HepG2 (cell line): Measurements from ENCODE around the gene RPL35. TPM values are rescaled to one million over a fixed set of nuclear protein-coding genes. Genes with fewer than 3 reads are reported as not detected.

ENCODE experiments used
- EED ChIP-seq: sonication (generic); formaldehyde crosslinking; IDR thresholded peaks from 2 replicates; pipeline ENCODE4 v1.5.0; 2020; ENCODE audit warnings: mild to moderate bottlenecking, missing genetic modification reagents
- ETS1 ChIP-seq: sonication (generic); formaldehyde crosslinking; IDR thresholded peaks from 2 replicates; pipeline ENCODE4 v1.4.0; 2020; ENCODE audit warnings: missing genetic modification reagents
- GATAD1 ChIP-seq: IDR thresholded peaks from 2 replicates; pipeline ENCODE4 v1.6.1; 2016; ENCODE audit warnings: missing genetic modification reagents, missing compliant biosample characterization
- GMEB2 ChIP-seq: IDR thresholded peaks from 2 replicates; pipeline ENCODE4 v1.6.1; 2016; ENCODE audit warnings: missing biosample characterization, missing genetic modification reagents, low read depth
- IRF9 ChIP-seq: sonication (generic); formaldehyde crosslinking; IDR thresholded peaks from 2 replicates; pipeline ENCODE4 v1.8.0; 2022; ENCODE audit warnings: missing genetic modification reagents, mild to moderate bottlenecking, borderline replicate concordance
- KLF13 ChIP-seq: sonication (generic); formaldehyde crosslinking; IDR thresholded peaks from 2 replicates; pipeline ENCODE4 v1.4.0; 2020; ENCODE audit warnings: mild to moderate bottlenecking, missing genetic modification reagents
- MTA1 ChIP-seq: sonication (generic); formaldehyde crosslinking; IDR thresholded peaks from 2 replicates; pipeline ENCODE4 v1.4.0; 2020; ENCODE audit warnings: missing genetic modification reagents, mild to moderate bottlenecking, borderline replicate concordance
- NFKB2 ChIP-seq: sonication (generic); formaldehyde crosslinking; IDR thresholded peaks from 2 replicates; pipeline ENCODE4 v1.4.0; 2020; ENCODE audit warnings: missing genetic modification reagents, borderline replicate concordance
- PPARG ChIP-seq: conservative IDR thresholded peaks from 2 replicates; pipeline ENCODE4 v1.6.1; 2016; ENCODE audit warnings: missing biosample characterization, missing genetic modification reagents
- RXRB ChIP-seq: IDR thresholded peaks from 2 replicates; pipeline ENCODE4 v1.6.1; 2016; ENCODE audit warnings: borderline replicate concordance, missing genetic modification reagents, missing compliant biosample characterization
- SALL2 ChIP-seq: sonication (generic); formaldehyde crosslinking; IDR thresholded peaks from 2 replicates; pipeline ENCODE4 v1.8.1; 2023; ENCODE audit warnings: mild to moderate bottlenecking, missing genetic modification reagents, inconsistent platforms
- SAP130 ChIP-seq: IDR thresholded peaks from 2 replicates; pipeline ENCODE4 v1.6.1; 2016; ENCODE audit warnings: low read depth
- SNAPC2 ChIP-seq: sonication (generic); formaldehyde crosslinking; IDR thresholded peaks from 2 replicates; pipeline ENCODE4 v1.8.1; 2022; ENCODE audit warnings: mild to moderate bottlenecking, missing genetic modification reagents
- SP140L ChIP-seq: sonication (generic); formaldehyde crosslinking; IDR thresholded peaks from 2 replicates; pipeline ENCODE4 v1.4.0; 2020; ENCODE audit warnings: missing genetic modification reagents, borderline replicate concordance
- STAG1 ChIP-seq: sonication (generic); formaldehyde crosslinking; IDR thresholded peaks from 2 replicates; pipeline ENCODE4 v1.4.0; 2020; ENCODE audit warnings: missing genetic modification reagents
- STAT6 ChIP-seq: sonication (generic); formaldehyde crosslinking; IDR thresholded peaks from 2 replicates; pipeline ENCODE4 v1.4.0; 2020; ENCODE audit warnings: missing genetic modification reagents, mild to moderate bottlenecking, borderline replicate concordance
- ZBTB20 ChIP-seq: sonication (generic); formaldehyde crosslinking; IDR thresholded peaks from 2 replicates; pipeline ENCODE4 v1.8.1; 2023; ENCODE audit warnings: missing genetic modification reagents, low read depth, mild to moderate bottlenecking, borderline replicate concordance
- ZBTB7B ChIP-seq: sonication (generic); formaldehyde crosslinking; IDR thresholded peaks from 2 replicates; pipeline ENCODE4 v1.4.0; 2020; ENCODE audit warnings: missing genetic modification reagents
- ZFP36L1 ChIP-seq: sonication (generic); formaldehyde crosslinking; IDR thresholded peaks from 2 replicates; pipeline ENCODE4 v1.8.0; 2022; ENCODE audit warnings: mild to moderate bottlenecking, missing genetic modification reagents, moderate library complexity
- ZNF431 ChIP-seq: sonication (generic); formaldehyde crosslinking; IDR thresholded peaks from 2 replicates; pipeline ENCODE4 v1.9.0; 2022; ENCODE audit warnings: missing genetic modification reagents, low read depth, mild to moderate bottlenecking, borderline replicate concordance
- ZNF501 ChIP-seq: sonication (generic); formaldehyde crosslinking; IDR thresholded peaks from 2 replicates; pipeline ENCODE4 v1.5.1; 2020; ENCODE audit warnings: mild to moderate bottlenecking, moderate library complexity, missing genetic modification reagents
- ZNF7 ChIP-seq: IDR thresholded peaks from 2 replicates; pipeline ENCODE4 v1.6.1; 2016; ENCODE audit warnings: missing biosample characterization, missing genetic modification reagents
- ZNF883 ChIP-seq: sonication (generic); formaldehyde crosslinking; IDR thresholded peaks from 2 replicates; pipeline ENCODE4 v1.5.1; 2020; ENCODE audit warnings: mild to moderate bottlenecking, missing genetic modification reagents; ENCODE audit errors: not compliant biosample characterization
- polyA plus RNA-seq, 8 experiments: library from polyadenylated mRNA; depleted of rRNA in 3 of 8; stranded (reverse) in 7 of 8; unstranded in 1 of 8; fragments of >200 nt; fragmentation: Illumina TruSeq in 4 of 8; extraction: Trizol in 4 of 8; gene quantifications; 2 replicates each; pipeline versions ENCODE4 v1.2.1 to v1.2.3, GENCODE V29; 2011 to 2016; ENCODE audit warnings: low read depth in 4 of 8, missing spikeins in 1 of 8, mixed read lengths in 1 of 8; ENCODE audit not compliant: insufficient read depth in 1 of 8
- total RNA-seq, 5 experiments: library from RNA; depleted of rRNA; stranded (reverse); fragments of >200 nt; fragmentation: Illumina TruSeq; extraction: Trizol; gene quantifications; 2 replicates each; pipeline ENCODE4 v1.2.3, GENCODE V29; 2016; ENCODE audit warnings: low read depth in 1 of 5

Gene RPL35
- total and polyA plus RNA-seq, 2 of the 13 experiments (the other 11 are each of a cell fraction or from before 2014, with no cell fraction given), result 2,153 to 2,935 TPM

GRCh38 chr9:124818431-124819281, 43.1 kb downstream of the RPL35 start (continued):
- TF ChIP-seq ZNF501 (CRISPR knock-in tag) (0 out of 2 replicates have a peak, but pooled peaks have one; percentile 22), IRF9 (CRISPR knock-in tag) (peak; percentile 49; the same call in 1 of the 2 replicates), KLF13 (no peak), GATAD1 (peak; percentile 28; the same call in 1 of the 2 replicates), GMEB2 (CRISPR knock-in tag) (no peak), RXRB (CRISPR knock-in tag) (peak; percentile 19; the same call in 1 of the 2 replicates), PPARG (peak; percentile 12; the same call in 1 of the 2 replicates), ZNF883 (CRISPR knock-in tag) (no peak), ZBTB20 (CRISPR knock-in tag) (peak; percentile 55; the same call in 1 of the 2 replicates), SP140L (CRISPR knock-in tag) (no peak), EED (0 out of 2 replicates have a peak, but pooled peaks have one; percentile 32), ZFP36L1 (CRISPR knock-in tag) (no peak), SALL2 (CRISPR knock-in tag) (peak; percentile 79), ZBTB7B (CRISPR knock-in tag) (peak; percentile 19; the same call in 1 of the 2 replicates), STAG1 (CRISPR knock-in tag) (peak; percentile 26; the same call in 1 of the 2 replicates), MTA1 (peak; percentile 63; the same call in 1 of the 2 replicates), NFKB2 (CRISPR knock-in tag) (0 out of 2 replicates have a peak, but pooled peaks have one; percentile 61), SAP130 (CRISPR knock-in tag) (peak; percentile 80), ZNF431 (CRISPR knock-in tag) (no peak), SNAPC2 (CRISPR knock-in tag) (no peak), ZNF7 (CRISPR knock-in tag) (no peak), STAT6 (0 out of 2 replicates have a peak, but pooled peaks have one; percentile 69), ETS1 (CRISPR knock-in tag) (no peak)
